ENCODE data around the gene TMED4. TPM values are rescaled to one million over a fixed set of nuclear protein-coding genes. Genes with fewer than 3 reads are reported as not detected.
"Not testable (repeated sequence)": the region's sequence is repeated elsewhere in the genome, so short reads cannot be mapped to it uniquely, and the experiment has no call there.

Gene TMED4
- total RNA-seq, 1 donor from 2014 or later, result 203 TPM

- Histone ChIP-seq H3K36me3 (ENCODE audit: control insufficient read depth, insufficient read depth, low read length) (no peaks in the 10 kb centered on the region), H3K4me3 (ENCODE audit: low read depth, low read length) (no peak overlapping the region), H3K27me3 (ENCODE audit: control insufficient read depth, insufficient read depth, low read length) (no peaks in the 10 kb centered on the region)
- FAIRE-seq (no peak), DNase-seq (ENCODE audit: low read depth) (no peak)
- TF ChIP-seq CTCF (IDR thresholded peaks at IDR 0.05; ENCODE audit: insufficient read depth, low read length, severe bottlenecking), result no peak
These were observed 21.2 kb upstream of the TMED4 start for GRCh38 chr7:44603193-44603592.

GRCh38 chr7:44602576-44602910, 20.5 kb upstream of the TMED4 start:
- no peaks in the 10 kb centered on the region for H3K27me3 ChIP-seq (ENCODE audit: control insufficient read depth, insufficient read depth, low read length)
- no peaks in the 10 kb centered on the region for H3K36me3 ChIP-seq (ENCODE audit: control insufficient read depth, insufficient read depth, low read length)
- H3K4me3 ChIP-seq (ENCODE audit: low read depth, low read length), result no peak overlapping the region
- FAIRE-seq, result no peak
- no peak for TF ChIP-seq CTCF (IDR thresholded peaks at IDR 0.05; ENCODE audit: insufficient read depth, low read length, severe bottlenecking)
- DNase-seq (ENCODE audit: low read depth), result no peak

GRCh38 chr7:44599222-44599621, 17.2 kb upstream of the TMED4 start:
- TF ChIP-seq CTCF (IDR thresholded peaks at IDR 0.05; ENCODE audit: insufficient read depth, low read length, severe bottlenecking), result no peak
- H3K36me3 ChIP-seq (ENCODE audit: control insufficient read depth, insufficient read depth, low read length), result no peaks in the 10 kb centered on the region
- DNase-seq (ENCODE audit: low read depth) (no peak), FAIRE-seq (no peak)
- H3K4me3 ChIP-seq (ENCODE audit: low read depth, low read length), result no peak overlapping the region
- no peaks in the 10 kb centered on the region for H3K27me3 ChIP-seq (ENCODE audit: control insufficient read depth, insufficient read depth, low read length)

- not testable (repeated sequence) for H3K36me3 ChIP-seq (ENCODE audit: control insufficient read depth, insufficient read depth, low read length); FAIRE-seq; DNase-seq (ENCODE audit: low read depth); H3K27me3 ChIP-seq (ENCODE audit: control insufficient read depth, insufficient read depth, low read length); H3K4me3 ChIP-seq (ENCODE audit: low read depth, low read length)
These were observed 15.2 kb upstream of the TMED4 start for GRCh38 chr7:44597181-44597580.

GRCh38 chr7:44595934-44596635, 14.1 kb upstream of the TMED4 start:
- no peak for FAIRE-seq
- no peak for TF ChIP-seq CTCF (IDR thresholded peaks at IDR 0.05; ENCODE audit: insufficient read depth, low read length, severe bottlenecking)
- no peaks in the 10 kb centered on the region for H3K27me3 ChIP-seq (ENCODE audit: control insufficient read depth, insufficient read depth, low read length)
- no peak for DNase-seq (ENCODE audit: low read depth)
- no peaks in the 10 kb centered on the region for H3K36me3 ChIP-seq (ENCODE audit: control insufficient read depth, insufficient read depth, low read length)
- H3K4me3 ChIP-seq (ENCODE audit: low read depth, low read length), result no peak overlapping the region

GRCh38 chr7:44590910-44591309, 8.9 kb upstream of the TMED4 start:
- FAIRE-seq (no peak), DNase-seq (ENCODE audit: low read depth) (no peak)
- H3K27me3 ChIP-seq (ENCODE audit: control insufficient read depth, insufficient read depth, low read length), result no peaks in the 10 kb centered on the region
- no peaks in the 10 kb centered on the region for H3K36me3 ChIP-seq (ENCODE audit: control insufficient read depth, insufficient read depth, low read length)
- TF ChIP-seq CTCF (IDR thresholded peaks at IDR 0.05; ENCODE audit: insufficient read depth, low read length, severe bottlenecking), result no peak
- H3K4me3 ChIP-seq (ENCODE audit: low read depth, low read length), result no peak overlapping the region

Data from bronchial epithelial cell (primary cell).